BLaER1 (cell line): ENCODE data around the gene MRPL20.
A peak's percentile ranks its signal among the peaks of the same experiment; 100 is the strongest.
"Not testable (repeated sequence)": the region's sequence is repeated elsewhere in the genome, so short reads cannot be mapped to it uniquely, and the experiment has no call there.

Experiments used
- H3K27ac ChIP-seq: shearing (Covaris generic); formaldehyde crosslinking; 2 replicates; pipeline ENCODE4 v1.8.1; 2022
- H3K27me3 ChIP-seq: shearing (Covaris generic); formaldehyde crosslinking; 2 replicates; pipeline ENCODE4 v1.8.1; 2022
- H3K36me3 ChIP-seq: shearing (Covaris generic); formaldehyde crosslinking; 2 replicates; pipeline ENCODE4 v1.8.1; 2022
- H3K4me1 ChIP-seq: shearing (Covaris generic); formaldehyde crosslinking; 2 replicates; pipeline ENCODE4 v1.8.1; 2022
- H3K4me2 ChIP-seq: shearing (Covaris generic); formaldehyde crosslinking; 2 replicates; pipeline ENCODE4 v1.8.1; 2022
- H3K4me3 ChIP-seq: shearing (Covaris generic); formaldehyde crosslinking; 2 replicates; pipeline ENCODE4 v1.8.1; 2022
- H3K9ac ChIP-seq: shearing (Covaris generic); formaldehyde crosslinking; 2 replicates; pipeline ENCODE4 v1.8.1; 2022
- H3K9me3 ChIP-seq: shearing (Covaris generic); formaldehyde crosslinking; 2 replicates; pipeline ENCODE4 v1.8.1; 2022
- H4K20me1 ChIP-seq: shearing (Covaris generic); formaldehyde crosslinking; 2 replicates; pipeline ENCODE4 v1.8.1; 2022
- Cebpa-rat ChIP-seq: shearing (Covaris generic); IDR thresholded peaks from 2 replicates; pipeline ENCODE4 v1.8.1; 2022

Gene MRPL20

GRCh38 chr1:1432951-1433803 is 26.1 kb upstream of the MRPL20 start:
- no peaks in the 10 kb centered on the region for H3K36me3 ChIP-seq
- peaks cover 23% of the 10 kb centered on the region for H4K20me1 ChIP-seq
- peak overlapping the region; percentile 82 for H3K9ac ChIP-seq
- no peak for TF ChIP-seq Cebpa-rat
- peak overlapping the region; percentile 100 for H3K4me2 ChIP-seq
- no peaks in the 10 kb centered on the region for H3K27me3 ChIP-seq
- peak overlapping the region; percentile 94 for H3K27ac ChIP-seq
- H3K4me1 ChIP-seq, result peaks cover 92% of the 10 kb centered on the region
- H3K4me3 ChIP-seq, result peak overlapping the region; percentile 75
- no peaks in the 10 kb centered on the region for H3K9me3 ChIP-seq

DNA sequence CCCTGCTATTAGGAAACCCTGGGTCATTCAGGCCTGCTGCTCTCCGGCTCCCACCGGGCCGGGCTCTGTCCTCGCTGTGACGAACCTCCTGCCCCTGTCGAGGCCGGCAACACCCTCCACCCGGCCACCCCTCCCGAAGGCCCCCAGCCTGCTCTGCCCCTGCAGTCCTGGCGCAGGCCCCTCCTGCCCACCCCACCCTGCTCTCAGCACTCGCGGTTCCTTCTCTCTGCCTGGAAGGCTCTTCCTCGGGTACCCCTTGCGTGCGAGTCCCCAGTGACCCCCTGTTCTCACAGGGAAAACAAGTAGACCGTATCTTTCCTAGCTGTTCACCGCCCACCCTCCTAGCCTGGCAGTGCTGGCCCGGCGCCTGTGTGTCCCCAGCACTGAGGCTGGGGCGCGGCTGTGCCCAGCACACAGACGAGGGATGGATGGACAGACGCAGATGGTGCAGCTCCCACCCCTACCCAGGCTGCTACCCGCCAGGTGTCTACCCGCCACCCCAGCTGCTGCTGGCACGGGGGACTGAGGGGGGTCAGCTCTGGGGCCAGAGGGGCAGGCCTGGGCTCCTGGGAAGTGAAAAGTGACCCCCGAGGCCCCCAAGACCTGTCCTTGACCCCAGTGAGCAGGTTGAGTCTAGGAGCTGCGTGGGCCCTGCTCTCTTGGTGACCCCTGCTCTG is 25.3 kb upstream of the MRPL20 start:
- H3K4me1 ChIP-seq, result peaks cover 84% of the 10 kb centered on the region
- H3K9me3 ChIP-seq, result no peaks in the 10 kb centered on the region
- peaks cover 16% of the 10 kb centered on the region for H4K20me1 ChIP-seq
- no peaks in the 10 kb centered on the region for H3K27me3 ChIP-seq
- H3K4me2 ChIP-seq, result peak overlapping the region; percentile 100
- H3K36me3 ChIP-seq, result no peaks in the 10 kb centered on the region
- peak overlapping the region; percentile 75 for H3K4me3 ChIP-seq
- H3K9ac ChIP-seq, result peak overlapping the region; percentile 82
- no peak for TF ChIP-seq Cebpa-rat
- peak overlapping the region; percentile 94 for H3K27ac ChIP-seq

DNA sequence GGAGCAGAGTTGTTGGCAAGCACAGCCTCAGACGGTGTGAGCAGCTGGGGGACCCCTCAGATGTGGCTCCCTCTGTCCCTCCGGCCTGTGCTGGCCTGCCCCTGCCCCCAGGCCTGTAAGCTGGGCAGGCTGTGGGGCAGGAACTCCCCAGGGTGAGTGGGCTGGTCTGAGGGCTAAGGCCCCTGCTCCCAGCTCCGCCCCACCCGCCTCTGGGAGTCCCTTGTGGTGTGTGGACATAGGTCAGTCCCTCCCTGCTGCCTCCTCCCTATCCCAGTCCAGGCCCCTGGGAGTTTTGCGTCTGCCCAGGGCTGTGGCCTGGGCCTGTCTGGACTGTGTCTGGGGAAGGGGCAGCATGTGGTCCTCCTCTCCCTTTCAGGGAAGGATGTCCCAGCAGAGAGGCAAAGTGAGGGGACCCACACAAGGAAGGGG is 24.8 kb upstream of the MRPL20 start:
- peak overlapping the region; percentile 82 for H3K9ac ChIP-seq
- peak overlapping the region; percentile 75 for H3K4me3 ChIP-seq

GRCh38 chr1:1430992-1431844 is 24.1 kb upstream of the MRPL20 start:
- TF ChIP-seq Cebpa-rat, result no peak
- no peaks in the 10 kb centered on the region for H3K9me3 ChIP-seq
- peaks cover 4% of the 10 kb centered on the region for H4K20me1 ChIP-seq
- H3K27me3 ChIP-seq, result no peaks in the 10 kb centered on the region
- H3K4me1 ChIP-seq, result peaks cover 77% of the 10 kb centered on the region
- H3K4me3 ChIP-seq, result 0 out of 2 replicates have a peak overlapping the region, but pooled peaks have one; percentile 75
- no peaks in the 10 kb centered on the region for H3K36me3 ChIP-seq
- peak overlapping the region; percentile 94 for H3K27ac ChIP-seq
- peak overlapping the region; percentile 82 for H3K9ac ChIP-seq
- H3K4me2 ChIP-seq, result peak overlapping the region; percentile 100

More for the DNA sequence above, 24.8 kb upstream of the MRPL20 start:
- Histone ChIP-seq H3K9me3 (no peaks in the 10 kb centered on the region), H3K36me3 (no peaks in the 10 kb centered on the region), H4K20me1 (peaks cover 10% of the 10 kb centered on the region), H3K27ac (peak overlapping the region; percentile 94), H3K4me2 (peak overlapping the region; percentile 100), H3K27me3 (no peaks in the 10 kb centered on the region), H3K4me1 (peaks cover 79% of the 10 kb centered on the region)
- no peak for TF ChIP-seq Cebpa-rat

- no peaks in the 10 kb centered on the region for H3K9me3 ChIP-seq
Observed at GRCh38 chr1:1430114-1430982, 23.3 kb upstream of the MRPL20 start.

GRCh38 chr1:1429671-1430073 is 22.6 kb upstream of the MRPL20 start:
- H3K4me3 ChIP-seq, result no peak overlapping the region
- 0 out of 2 replicates have a peak overlapping the region, but pooled peaks have one; percentile 56 for H3K9ac ChIP-seq
- H3K36me3 ChIP-seq, result no peaks in the 10 kb centered on the region
- peaks cover 81% of the 10 kb centered on the region for H3K4me1 ChIP-seq
- H3K4me2 ChIP-seq, result peak overlapping the region; percentile 82
- H3K27me3 ChIP-seq, result no peaks in the 10 kb centered on the region
- H3K9me3 ChIP-seq, result no peaks in the 10 kb centered on the region
- TF ChIP-seq Cebpa-rat, result no peak
- no peaks in the 10 kb centered on the region for H4K20me1 ChIP-seq
- H3K27ac ChIP-seq, result peak overlapping the region; percentile 82; the same call in 1 of the 2 replicates

More at GRCh38 chr1:1430114-1430982, 23.3 kb upstream of the MRPL20 start:
- H4K20me1 ChIP-seq, result no peaks in the 10 kb centered on the region
- H3K4me3 ChIP-seq, result no peak overlapping the region
- H3K36me3 ChIP-seq, result no peaks in the 10 kb centered on the region
- H3K9ac ChIP-seq, result peak overlapping the region; percentile 56; the same call in 1 of the 2 replicates
- no peaks in the 10 kb centered on the region for H3K27me3 ChIP-seq
- no peak for TF ChIP-seq Cebpa-rat
- H3K27ac ChIP-seq, result peak overlapping the region; percentile 82
- peak overlapping the region; percentile 82 for H3K4me2 ChIP-seq
- peaks cover 81% of the 10 kb centered on the region for H3K4me1 ChIP-seq

GRCh38 chr1:1428967-1429366 is 21.9 kb upstream of the MRPL20 start:
- H3K9me3 ChIP-seq, H3K27ac ChIP-seq, H3K27me3 ChIP-seq, H3K4me3 ChIP-seq, H4K20me1 ChIP-seq, H3K9ac ChIP-seq, H3K36me3 ChIP-seq: not testable (repeated sequence)
- H3K4me1 ChIP-seq, result peaks cover 76% of the 10 kb centered on the region
- H3K4me2 ChIP-seq, result peak overlapping the region; percentile 82; the same call in 1 of the 2 replicates

GRCh38 chr1:1428174-1428573 is 21.1 kb upstream of the MRPL20 start:
- Histone ChIP-seq H3K9me3 (no peaks in the 10 kb centered on the region), H4K20me1 (no peaks in the 10 kb centered on the region), H3K4me2 (no peak overlapping the region), H3K4me1 (peaks cover 74% of the 10 kb centered on the region), H3K9ac (no peak overlapping the region), H3K4me3 (no peak overlapping the region), H3K27ac (no peak overlapping the region), H3K27me3 (no peaks in the 10 kb centered on the region), H3K36me3 (no peaks in the 10 kb centered on the region)
- no peak for TF ChIP-seq Cebpa-rat

GRCh38 chr1:1427820-1428148 is 20.7 kb upstream of the MRPL20 start:
- Histone ChIP-seq H3K4me1 (peaks cover 74% of the 10 kb centered on the region), H3K9ac (no peak overlapping the region), H4K20me1 (no peaks in the 10 kb centered on the region), H3K27me3 (no peaks in the 10 kb centered on the region), H3K9me3 (no peaks in the 10 kb centered on the region), H3K36me3 (no peaks in the 10 kb centered on the region), H3K4me3 (no peak overlapping the region), H3K4me2 (no peak overlapping the region), H3K27ac (no peak overlapping the region)
- TF ChIP-seq Cebpa-rat, result no peak
